ENCODE measurements around the gene DIAPH1.

Gene DIAPH1

DNA sequence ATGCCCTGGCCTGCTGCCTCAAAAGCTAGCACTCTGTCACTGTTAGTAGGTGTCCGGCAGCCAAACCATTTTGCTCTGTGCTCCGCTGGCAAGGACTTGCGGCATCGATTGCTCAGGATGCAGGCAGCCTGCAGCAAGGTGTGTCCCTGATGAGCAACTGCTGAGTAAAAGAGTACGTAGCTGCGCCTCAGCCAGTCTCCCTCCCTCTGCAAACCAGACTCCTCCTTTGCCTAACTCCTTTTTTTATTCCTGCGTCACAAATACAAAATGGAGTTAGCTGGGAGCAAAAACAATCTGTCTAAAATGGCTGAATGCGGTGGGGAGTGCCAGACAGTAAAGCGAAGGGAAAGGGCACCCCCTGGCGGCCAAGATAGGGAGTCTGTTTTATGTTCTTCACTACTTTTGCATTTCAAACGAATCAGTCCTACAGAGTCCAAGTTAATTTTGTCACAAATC, 61.1 kb downstream of the DIAPH1 start:
- Histone ChIP-seq H3K27me3 (ENCODE audit: control insufficient read depth in 5 of 5, insufficient read depth in 4 of 5, low read length in 5 of 5) (no peaks in the 10 kb centered on the region), H3K27ac (ENCODE audit: low read depth, low read length) (peak overlapping the region; percentile 80), H3K9ac (ENCODE audit: low read length in 5 of 5) (peak overlapping the region in 4 of 5 donors; percentile 21 to 54 (median 36)), H3K9me3 (ENCODE audit: control insufficient read depth in 5 of 5, low read length in 5 of 5) (no peaks in the 10 kb centered on the region), H3K36me3 (ENCODE audit: control insufficient read depth in 5 of 5, insufficient read depth in 5 of 5, low read length in 5 of 5) (no peaks in the 10 kb centered on the region), H3K4me1 (ENCODE audit: control insufficient read depth in 5 of 5, insufficient read depth in 5 of 5, low read length in 5 of 5) (peaks cover 5 to 32% (median 17%) of the 10 kb centered on the region in 5 donors), H3K4me3 (ENCODE audit: low read depth in 1 of 5, low read length in 5 of 5) (peak overlapping the region; percentile 57 to 84 (median 69))

DNA sequence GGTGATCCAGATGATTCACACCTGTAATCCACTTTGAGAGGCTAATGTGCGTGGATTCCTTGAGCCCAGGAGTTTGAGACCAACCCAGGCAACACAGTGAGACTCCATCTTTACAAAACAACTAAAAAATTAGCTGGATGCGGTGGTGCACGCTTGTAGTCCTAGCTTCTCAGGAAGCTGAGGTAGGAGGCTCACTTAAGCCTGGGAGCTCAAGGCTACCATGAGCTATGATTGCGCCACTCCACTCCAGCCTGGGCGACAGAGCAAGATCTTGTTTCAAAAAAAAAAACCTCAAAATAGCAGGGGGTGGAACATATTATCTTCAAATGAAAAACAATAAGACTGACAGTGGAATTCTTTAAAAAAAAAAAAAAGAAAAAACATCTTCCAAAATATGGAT, 70.9 kb downstream of the DIAPH1 start:
- Histone ChIP-seq H3K27ac (ENCODE audit: low read depth, low read length) (no peak overlapping the region), H3K4me3 (ENCODE audit: low read depth in 1 of 5, low read length in 5 of 5) (peak overlapping the region in 3 of 5 donors; percentile 25 to 49 (median 40)), H3K4me1 (ENCODE audit: control insufficient read depth in 5 of 5, insufficient read depth in 5 of 5, low read length in 5 of 5) (no peaks in the 10 kb centered on the region), H3K27me3 (ENCODE audit: control insufficient read depth in 5 of 5, insufficient read depth in 4 of 5, low read length in 5 of 5) (no peaks in the 10 kb centered on the region), H3K9ac (ENCODE audit: low read length in 5 of 5) (no peak overlapping the region), H3K9me3 (ENCODE audit: control insufficient read depth in 5 of 5, low read length in 5 of 5) (peaks cover 12 to 41% (median 33%) of the 10 kb centered on the region in 5 donors), H3K36me3 (ENCODE audit: control insufficient read depth in 5 of 5, insufficient read depth in 5 of 5, low read length in 5 of 5) (peaks cover 0 to 7% (median 3%) of the 10 kb centered on the region in 5 donors)

DNA sequence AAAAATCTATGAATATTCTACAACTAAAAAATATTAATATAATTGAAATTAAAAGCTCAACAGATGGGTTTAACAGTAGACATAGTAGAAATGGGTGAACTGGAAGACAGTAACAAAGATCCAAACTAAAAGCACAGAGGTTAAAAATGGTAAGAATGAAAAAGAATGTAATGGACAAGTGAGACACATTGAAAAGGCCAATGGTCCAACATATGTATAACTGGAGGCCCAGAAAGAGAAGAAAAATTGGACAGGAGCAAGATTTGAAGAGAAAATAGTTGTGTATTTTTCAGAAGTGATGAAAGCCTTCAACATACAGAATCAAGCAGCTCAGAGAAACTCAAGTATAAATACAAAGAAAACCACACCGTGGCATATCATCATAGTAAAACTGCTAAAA, 71.3 kb downstream of the DIAPH1 start:
- no peak overlapping the region for H3K27ac ChIP-seq (ENCODE audit: low read depth, low read length)
- H3K36me3 ChIP-seq (ENCODE audit: control insufficient read depth in 5 of 5, insufficient read depth in 5 of 5, low read length in 5 of 5) = peaks cover 0 to 7% (median 3%) of the 10 kb centered on the region in 5 donors
- H3K4me3 ChIP-seq (ENCODE audit: low read depth in 1 of 5, low read length in 5 of 5) = peak overlapping the region in 2 of 5 donors; percentile 40 to 49
- H3K4me1 ChIP-seq (ENCODE audit: control insufficient read depth in 5 of 5, insufficient read depth in 5 of 5, low read length in 5 of 5) = no peaks in the 10 kb centered on the region
- H3K9ac ChIP-seq (ENCODE audit: low read length in 5 of 5) = no peak overlapping the region
- no peaks in the 10 kb centered on the region for H3K27me3 ChIP-seq (ENCODE audit: control insufficient read depth in 5 of 5, insufficient read depth in 4 of 5, low read length in 5 of 5)
- H3K9me3 ChIP-seq (ENCODE audit: control insufficient read depth in 5 of 5, low read length in 5 of 5) = peaks cover 12 to 41% (median 33%) of the 10 kb centered on the region in 5 donors

DNA sequence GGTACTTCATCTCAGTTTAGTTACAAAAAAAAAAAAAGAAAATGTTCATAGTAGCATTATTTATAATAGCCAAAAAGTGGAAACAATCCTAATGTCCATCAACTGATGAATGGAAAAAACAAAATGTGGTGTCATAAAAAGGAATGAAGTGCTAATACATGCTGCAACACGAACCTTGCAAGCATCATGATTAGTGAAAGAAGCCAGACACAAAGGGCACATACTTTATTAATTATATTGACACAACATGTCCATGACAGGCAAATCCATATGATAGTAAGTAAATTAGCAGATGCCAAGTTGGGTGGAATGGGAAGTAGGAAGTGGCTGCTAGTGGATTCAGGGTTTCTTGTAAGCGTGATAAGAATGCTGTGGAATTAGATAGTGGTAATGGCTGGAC, 75.7 kb downstream of the DIAPH1 start:
- Histone ChIP-seq H3K4me1 (ENCODE audit: control insufficient read depth in 5 of 5, insufficient read depth in 5 of 5, low read length in 5 of 5) (no peaks in the 10 kb centered on the region), H3K9me3 (ENCODE audit: control insufficient read depth in 5 of 5, low read length in 5 of 5) (peaks cover 6 to 19% (median 17%) of the 10 kb centered on the region in 5 donors), H3K27ac (ENCODE audit: low read depth, low read length) (no peak overlapping the region), H3K4me3 (ENCODE audit: low read depth in 1 of 5, low read length in 5 of 5) (no peak overlapping the region), H3K9ac (ENCODE audit: low read length in 5 of 5) (no peak overlapping the region), H3K27me3 (ENCODE audit: control insufficient read depth in 5 of 5, insufficient read depth in 4 of 5, low read length in 5 of 5) (no peaks in the 10 kb centered on the region), H3K36me3 (ENCODE audit: control insufficient read depth in 5 of 5, insufficient read depth in 5 of 5, low read length in 5 of 5) (peaks cover 0 to 7% (median 3%) of the 10 kb centered on the region in 5 donors)

DNA sequence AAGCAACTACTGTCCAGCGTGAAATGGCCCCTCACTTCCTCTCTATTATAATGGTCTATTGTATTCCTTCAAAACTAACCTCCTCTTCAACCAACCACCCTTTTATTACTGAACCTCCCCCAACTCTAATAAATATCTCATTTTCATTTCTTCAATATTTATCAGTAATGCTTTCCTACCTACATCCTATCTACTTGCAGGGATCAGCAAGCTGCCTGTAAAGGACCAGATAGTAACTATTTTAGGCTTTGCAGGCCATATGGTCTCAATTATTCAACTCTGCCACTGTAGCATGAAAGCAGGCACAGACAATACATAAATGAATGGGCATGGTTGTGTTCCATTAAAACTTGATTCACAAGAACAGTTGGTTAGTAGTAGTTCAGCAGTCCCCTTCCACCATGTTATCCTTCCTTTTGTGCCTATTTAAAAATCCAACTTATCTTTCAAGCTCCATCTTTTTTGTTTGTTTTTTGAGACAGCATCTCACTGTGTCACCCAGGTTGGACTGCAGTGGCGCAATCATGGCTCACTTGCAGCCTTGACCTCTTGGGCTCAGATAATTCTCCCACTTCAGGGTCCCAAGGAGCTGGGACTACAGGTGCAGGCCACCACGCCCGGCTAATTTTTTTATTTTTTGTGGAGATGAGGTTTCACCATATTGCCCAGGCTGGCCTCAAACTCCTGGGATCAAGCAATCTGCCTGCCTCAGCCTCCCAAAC, 84.1 kb downstream of the DIAPH1 start:
- H3K27ac ChIP-seq (ENCODE audit: low read depth, low read length) = no peak overlapping the region
- H3K4me1 ChIP-seq (ENCODE audit: control insufficient read depth in 5 of 5, insufficient read depth in 5 of 5, low read length in 5 of 5) = no peaks in the 10 kb centered on the region
- no peaks in the 10 kb centered on the region for H3K9me3 ChIP-seq (ENCODE audit: control insufficient read depth in 5 of 5, low read length in 5 of 5)
- H3K36me3 ChIP-seq (ENCODE audit: control insufficient read depth in 5 of 5, insufficient read depth in 5 of 5, low read length in 5 of 5) = peaks cover 4 to 8% (median 5%) of the 10 kb centered on the region in 5 donors
- no peak overlapping the region for H3K9ac ChIP-seq (ENCODE audit: low read length in 5 of 5)
- H3K27me3 ChIP-seq (ENCODE audit: control insufficient read depth in 5 of 5, insufficient read depth in 4 of 5, low read length in 5 of 5) = no peaks in the 10 kb centered on the region
- H3K4me3 ChIP-seq (ENCODE audit: low read depth in 1 of 5, low read length in 5 of 5) = no peak overlapping the region

DNA sequence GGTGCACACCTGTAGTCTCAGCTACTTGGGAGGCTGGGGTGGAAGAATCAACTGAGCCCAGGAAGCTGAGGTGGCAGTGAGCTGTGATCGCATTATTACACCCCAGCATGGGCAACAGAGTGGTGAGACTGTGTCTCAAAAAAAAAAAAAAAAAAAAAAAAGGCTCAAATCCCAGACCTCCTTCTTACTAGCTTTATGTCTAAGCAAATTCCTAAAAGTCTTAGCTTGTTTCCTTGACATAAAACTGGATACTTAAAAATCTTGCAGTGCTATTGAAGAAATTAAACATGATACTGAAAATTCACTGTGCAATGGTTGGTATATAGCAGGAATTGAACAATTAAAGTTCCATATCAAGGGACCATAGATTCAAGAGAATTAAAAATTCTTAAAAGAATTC, 84.9 kb downstream of the DIAPH1 start:
- no peak overlapping the region for H3K27ac ChIP-seq (ENCODE audit: low read depth, low read length)
- peaks cover 0 to 3% (median under 1%) of the 10 kb centered on the region in 5 donors for H3K4me1 ChIP-seq (ENCODE audit: control insufficient read depth in 5 of 5, insufficient read depth in 5 of 5, low read length in 5 of 5)
- no peak overlapping the region for H3K4me3 ChIP-seq (ENCODE audit: low read depth in 1 of 5, low read length in 5 of 5)
- peaks cover 4 to 16% (median 8%) of the 10 kb centered on the region in 5 donors for H3K36me3 ChIP-seq (ENCODE audit: control insufficient read depth in 5 of 5, insufficient read depth in 5 of 5, low read length in 5 of 5)
- H3K9me3 ChIP-seq (ENCODE audit: control insufficient read depth in 5 of 5, low read length in 5 of 5) = no peaks in the 10 kb centered on the region
- no peak overlapping the region for H3K9ac ChIP-seq (ENCODE audit: low read length in 5 of 5)
- no peaks in the 10 kb centered on the region for H3K27me3 ChIP-seq (ENCODE audit: control insufficient read depth in 5 of 5, insufficient read depth in 4 of 5, low read length in 5 of 5)

DNA sequence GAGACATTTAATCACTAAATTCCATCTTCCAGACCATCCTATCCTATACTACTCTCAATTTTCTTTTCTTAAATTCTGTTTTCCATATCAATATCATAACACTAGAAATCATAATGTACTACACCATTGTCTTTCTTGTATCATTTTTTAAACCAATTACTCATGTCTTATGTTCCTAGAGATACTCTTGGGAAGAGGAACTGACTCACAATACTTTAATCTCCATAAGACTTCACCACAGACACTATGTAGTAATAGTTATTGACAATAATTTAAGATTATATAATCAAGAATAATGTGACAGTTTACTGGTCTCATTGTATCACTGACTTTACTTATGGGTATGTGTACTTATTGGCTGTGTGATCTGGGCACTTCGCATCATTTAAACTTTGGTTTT, 86.1 kb downstream of the DIAPH1 start:
- Histone ChIP-seq H3K27ac (ENCODE audit: low read depth, low read length) (no peak overlapping the region), H3K9me3 (ENCODE audit: control insufficient read depth in 5 of 5, low read length in 5 of 5) (no peaks in the 10 kb centered on the region), H3K4me3 (ENCODE audit: low read depth in 1 of 5, low read length in 5 of 5) (no peak overlapping the region), H3K9ac (ENCODE audit: low read length in 5 of 5) (no peak overlapping the region), H3K4me1 (ENCODE audit: control insufficient read depth in 5 of 5, insufficient read depth in 5 of 5, low read length in 5 of 5) (peaks cover 0 to 6% (median 4%) of the 10 kb centered on the region in 5 donors), H3K27me3 (ENCODE audit: control insufficient read depth in 5 of 5, insufficient read depth in 4 of 5, low read length in 5 of 5) (no peaks in the 10 kb centered on the region), H3K36me3 (ENCODE audit: control insufficient read depth in 5 of 5, insufficient read depth in 5 of 5, low read length in 5 of 5) (peaks cover 4 to 24% (median 20%) of the 10 kb centered on the region in 5 donors)

DNA sequence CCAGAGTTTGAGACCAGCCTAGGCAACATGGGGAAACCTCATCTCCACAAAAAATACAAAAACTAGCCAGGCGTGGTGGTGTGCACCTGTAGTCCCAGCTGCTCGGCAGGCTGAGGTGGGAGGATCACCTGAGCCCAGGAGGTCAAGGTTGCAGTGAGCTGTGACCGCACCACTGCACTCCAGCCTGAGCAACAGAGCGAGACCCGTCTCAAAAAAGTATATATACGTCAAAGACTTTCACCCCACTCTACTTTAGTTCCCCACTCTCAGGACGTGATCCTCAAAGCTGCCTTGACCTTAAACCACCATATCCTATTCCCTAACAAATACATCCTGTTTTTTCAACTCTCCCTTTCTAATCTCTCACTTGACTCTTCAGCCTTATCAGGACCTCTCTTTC, 88.9 kb downstream of the DIAPH1 start:
- Histone ChIP-seq H3K4me3 (ENCODE audit: low read depth in 1 of 5, low read length in 5 of 5) (no peak overlapping the region), H3K27ac (ENCODE audit: low read depth, low read length) (no peak overlapping the region), H3K9ac (ENCODE audit: low read length in 5 of 5) (no peak overlapping the region), H3K27me3 (ENCODE audit: control insufficient read depth in 5 of 5, insufficient read depth in 4 of 5, low read length in 5 of 5) (peaks cover 0 to 3% (median 0%) of the 10 kb centered on the region in 5 donors), H3K9me3 (ENCODE audit: control insufficient read depth in 5 of 5, low read length in 5 of 5) (no peaks in the 10 kb centered on the region), H3K36me3 (ENCODE audit: control insufficient read depth in 5 of 5, insufficient read depth in 5 of 5, low read length in 5 of 5) (peaks cover 7 to 33% (median 29%) of the 10 kb centered on the region in 5 donors), H3K4me1 (ENCODE audit: control insufficient read depth in 5 of 5, insufficient read depth in 5 of 5, low read length in 5 of 5) (peaks cover 0 to 11% (median 11%) of the 10 kb centered on the region in 5 donors)

DNA sequence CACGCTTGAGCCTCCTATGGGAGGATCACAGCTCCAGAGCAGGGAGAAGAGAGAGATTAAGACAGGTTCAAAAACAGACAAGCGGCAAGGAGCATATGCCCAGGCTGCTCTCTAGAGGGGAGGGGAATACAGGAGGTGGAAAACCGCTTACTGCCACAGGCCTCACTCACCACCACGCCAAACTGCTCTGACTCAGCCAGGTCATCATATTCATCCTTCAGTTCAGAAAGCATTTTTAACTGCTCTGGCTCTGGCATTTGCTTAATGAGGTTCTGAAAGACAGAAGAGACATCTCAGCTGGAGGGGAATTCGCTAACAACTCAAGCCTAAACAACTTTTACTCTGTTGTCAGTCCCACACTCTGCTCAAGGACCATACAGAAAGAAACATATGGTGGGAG, 89.8 kb downstream of the DIAPH1 start:
- H3K36me3 ChIP-seq (ENCODE audit: control insufficient read depth in 5 of 5, insufficient read depth in 5 of 5, low read length in 5 of 5) = peaks cover 7 to 33% (median 29%) of the 10 kb centered on the region in 5 donors
- H3K9me3 ChIP-seq (ENCODE audit: control insufficient read depth in 5 of 5, low read length in 5 of 5) = no peaks in the 10 kb centered on the region
- no peak overlapping the region for H3K27ac ChIP-seq (ENCODE audit: low read depth, low read length)
- H3K9ac ChIP-seq (ENCODE audit: low read length in 5 of 5) = no peak overlapping the region
- no peak overlapping the region for H3K4me3 ChIP-seq (ENCODE audit: low read depth in 1 of 5, low read length in 5 of 5)
- peaks cover 5 to 19% (median 19%) of the 10 kb centered on the region in 5 donors for H3K4me1 ChIP-seq (ENCODE audit: control insufficient read depth in 5 of 5, insufficient read depth in 5 of 5, low read length in 5 of 5)
- peaks cover 0 to 3% (median 0%) of the 10 kb centered on the region in 5 donors for H3K27me3 ChIP-seq (ENCODE audit: control insufficient read depth in 5 of 5, insufficient read depth in 4 of 5, low read length in 5 of 5)

DNA sequence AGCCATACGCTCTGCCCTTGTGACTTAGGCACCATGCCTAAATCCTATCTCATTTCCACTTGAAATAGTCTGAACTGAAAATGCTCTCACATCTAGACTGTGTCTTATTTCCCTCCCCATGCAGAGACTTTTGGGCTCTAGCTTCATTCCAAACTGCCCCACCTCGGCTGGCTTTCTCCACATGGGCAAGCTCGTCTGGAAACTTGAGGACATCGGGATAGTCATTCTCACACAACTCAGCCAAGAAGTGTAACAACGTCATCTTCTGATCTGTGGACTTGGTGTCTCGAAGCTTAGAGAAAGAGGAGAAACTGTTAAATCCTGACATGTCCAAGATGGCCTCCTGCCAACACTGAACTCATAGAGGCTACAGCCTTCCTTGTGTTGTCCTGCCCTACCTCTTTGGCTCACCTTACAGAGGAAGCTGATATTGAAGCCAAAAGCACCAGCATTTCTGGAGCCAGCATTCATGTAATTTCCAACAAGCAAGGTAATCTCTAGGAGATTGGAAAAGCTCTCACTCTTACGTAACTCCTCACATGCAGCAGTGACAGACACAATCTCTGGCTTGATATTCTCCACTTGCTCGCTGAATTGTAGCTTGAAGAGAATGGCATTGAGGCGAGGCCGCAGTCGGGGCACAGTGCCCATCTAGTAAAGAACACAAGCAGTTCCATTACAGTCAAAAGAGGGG, 90.4 kb downstream of the DIAPH1 start:
- no peak overlapping the region for H3K9ac ChIP-seq (ENCODE audit: low read length in 5 of 5)
- H3K4me1 ChIP-seq (ENCODE audit: control insufficient read depth in 5 of 5, insufficient read depth in 5 of 5, low read length in 5 of 5) = peaks cover 5 to 22% (median 19%) of the 10 kb centered on the region in 5 donors
- no peak overlapping the region for H3K27ac ChIP-seq (ENCODE audit: low read depth, low read length)
- H3K36me3 ChIP-seq (ENCODE audit: control insufficient read depth in 5 of 5, insufficient read depth in 5 of 5, low read length in 5 of 5) = peaks cover 7 to 30% (median 26%) of the 10 kb centered on the region in 5 donors
- H3K27me3 ChIP-seq (ENCODE audit: control insufficient read depth in 5 of 5, insufficient read depth in 4 of 5, low read length in 5 of 5) = peaks cover 0 to 3% (median 0%) of the 10 kb centered on the region in 5 donors
- no peaks in the 10 kb centered on the region for H3K9me3 ChIP-seq (ENCODE audit: control insufficient read depth in 5 of 5, low read length in 5 of 5)
- no peak overlapping the region for H3K4me3 ChIP-seq (ENCODE audit: low read depth in 1 of 5, low read length in 5 of 5)
